HG03565 (cell line): ENCODE data around the gene PEAK1.

Source experiments
- ATAC-seq: cut with Tn5 transposase; IDR thresholded peaks from one replicate; pipeline ENCODE4 v1.9.1; 2021; ENCODE audit warnings: mild to moderate bottlenecking, moderate library complexity; ENCODE audit not compliant: unreplicated experiment

The PEAK1 gene

GRCh38 chr15:77070180-77070494 is 349.8 kb downstream of the PEAK1 start:
- ATAC-seq = no peak

DNA sequence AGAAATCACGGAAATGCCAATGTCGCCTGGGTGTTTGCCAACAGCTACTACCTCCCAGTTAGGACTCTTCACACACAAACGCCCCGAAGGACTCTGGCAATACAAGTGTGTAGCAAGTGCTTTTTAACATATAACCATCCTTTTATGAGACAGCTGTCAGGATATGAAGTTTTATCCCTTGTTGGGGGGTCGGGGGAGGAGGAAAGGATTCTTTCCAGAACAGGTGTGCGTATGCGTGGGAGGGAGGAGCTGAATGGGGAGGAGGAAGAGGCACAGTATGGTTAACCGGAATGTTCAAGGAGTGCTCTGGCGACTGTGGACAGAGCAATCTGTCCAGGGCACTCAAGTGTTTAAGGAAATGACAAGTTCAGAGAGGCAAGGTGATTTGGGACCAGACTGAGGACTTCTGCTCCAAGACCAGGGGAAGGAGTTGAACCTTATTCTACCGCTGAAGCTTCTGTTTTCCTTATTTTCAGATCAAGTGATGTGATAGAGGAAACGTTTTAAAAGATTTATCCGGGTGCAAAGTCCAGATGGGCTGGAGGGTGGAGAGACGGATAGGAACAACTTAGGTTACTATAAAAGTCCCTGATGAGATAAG is 350.3 kb downstream of the PEAK1 start:
- no peak for ATAC-seq

DNA sequence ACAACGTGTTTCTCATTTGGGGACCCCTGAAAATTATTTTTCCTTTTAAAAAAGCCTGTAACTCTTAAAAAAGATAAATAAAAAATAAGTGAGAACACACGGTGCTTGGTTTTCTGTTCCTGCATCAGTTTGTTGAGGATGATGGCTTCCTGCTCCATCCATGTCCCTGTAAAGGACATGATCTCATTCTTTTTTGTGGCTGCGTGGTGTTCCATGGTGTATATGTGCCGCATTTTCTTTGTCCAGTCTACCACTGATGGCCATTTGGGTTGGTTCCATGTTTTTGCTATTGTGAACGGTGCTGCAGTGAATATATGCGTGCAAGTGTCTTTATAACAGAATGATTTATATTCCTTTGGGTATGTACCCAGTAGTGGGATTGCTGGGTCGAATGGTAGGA is 351.3 kb downstream of the PEAK1 start:
- no peak for ATAC-seq

DNA sequence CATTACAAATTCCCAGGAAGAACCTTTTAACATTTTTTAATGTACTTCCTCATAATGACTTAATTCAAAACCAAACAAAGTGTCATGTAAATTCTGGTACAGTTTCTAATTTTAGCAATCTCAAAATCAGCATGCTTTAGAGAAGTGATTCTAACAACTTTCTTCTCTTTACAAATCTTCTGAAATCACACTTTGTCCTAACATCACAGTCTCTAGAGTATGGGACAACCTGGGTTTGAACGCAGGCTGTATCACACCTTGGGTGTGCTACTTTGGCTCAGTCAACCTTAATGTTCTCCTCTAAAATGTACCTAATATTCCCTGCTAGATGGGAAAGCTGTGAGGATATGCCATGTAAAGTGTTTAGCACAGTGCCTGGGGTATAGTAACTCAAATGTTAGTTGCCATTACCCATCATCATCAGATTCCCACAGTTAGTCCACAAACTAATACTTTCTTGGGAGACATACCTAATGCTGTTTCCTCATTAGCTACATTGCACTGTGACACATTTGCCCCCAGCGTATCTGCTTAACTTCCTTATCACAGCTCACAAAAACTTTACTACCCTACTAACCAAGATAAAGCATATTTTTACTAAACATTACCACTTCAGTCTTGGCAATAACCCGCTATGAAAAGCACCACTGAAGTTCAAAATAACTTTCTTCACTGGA is 352.1 kb downstream of the PEAK1 start:
- ATAC-seq = no peak

DNA sequence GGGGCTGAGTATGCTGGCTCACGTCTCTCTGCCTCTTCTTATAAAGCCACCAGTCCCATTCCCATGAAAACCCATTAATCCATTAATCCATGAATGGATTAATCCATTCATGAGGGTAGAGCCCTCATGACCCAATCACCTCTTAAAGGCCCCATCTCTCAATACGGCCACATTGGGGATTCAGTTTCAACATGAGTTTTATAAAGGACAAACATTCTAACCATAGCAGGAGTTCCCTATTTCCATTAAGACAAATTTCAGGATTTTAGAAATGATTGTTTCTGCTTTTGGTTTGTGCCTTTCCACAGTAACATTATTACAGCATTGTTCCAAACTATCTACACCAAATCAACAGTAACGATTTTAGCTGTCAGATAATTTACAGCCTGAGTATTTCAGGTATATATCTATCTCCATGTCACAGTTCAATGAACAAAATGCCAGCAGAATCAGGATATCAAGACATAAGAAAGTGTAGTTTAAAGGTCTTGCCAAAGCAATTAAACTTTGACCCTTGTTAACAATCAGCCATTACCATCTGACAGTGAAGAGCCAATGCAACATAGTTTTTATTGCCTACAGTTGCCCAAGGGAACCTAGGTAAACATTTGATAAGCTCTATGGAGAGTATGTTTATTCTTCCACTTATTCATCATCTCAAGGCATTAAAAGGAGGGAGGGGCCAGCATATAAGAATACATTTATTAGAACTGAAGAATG is 352.8 kb downstream of the PEAK1 start:
- no peak for ATAC-seq

GRCh38 chr15:77064539-77065308 is 355.2 kb downstream of the PEAK1 start:
- no peak for ATAC-seq

DNA sequence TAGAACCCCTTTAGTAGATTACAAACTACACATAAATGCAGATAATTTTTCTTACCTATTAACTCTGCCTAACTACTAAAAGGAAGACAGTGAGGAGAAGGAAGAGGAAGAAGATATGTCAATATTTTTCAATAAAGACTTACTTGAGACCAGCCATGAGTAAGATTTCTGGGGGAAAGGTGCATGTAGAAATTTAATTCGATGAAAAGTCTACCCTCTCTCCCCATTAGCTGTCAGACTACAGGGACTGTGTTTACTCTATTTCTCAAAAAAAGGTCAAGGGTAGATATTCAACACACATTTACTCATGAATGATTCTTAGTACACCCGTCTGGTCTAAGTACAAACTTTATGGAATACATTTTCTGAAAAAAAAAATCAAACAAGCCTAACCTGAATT is 355.8 kb downstream of the PEAK1 start:
- ATAC-seq = no peak

DNA sequence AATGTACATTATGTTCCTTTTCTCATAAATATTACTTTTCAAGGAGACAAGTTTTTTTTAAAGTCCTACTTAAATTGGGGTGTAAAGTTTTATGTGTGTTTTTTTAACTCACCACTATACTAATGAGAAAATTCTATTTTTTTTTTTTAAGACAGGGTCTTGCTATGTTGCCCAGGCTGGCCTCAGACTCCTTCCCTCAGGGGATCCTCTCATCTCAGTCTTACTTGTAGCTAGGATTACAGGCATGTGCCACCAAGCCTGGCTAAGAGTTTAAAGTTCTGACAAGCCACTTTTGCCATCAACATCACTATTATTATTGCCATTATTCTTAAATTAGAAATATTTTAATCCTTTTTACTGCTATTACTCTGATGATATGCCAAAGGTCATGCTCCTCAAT is 356.7 kb downstream of the PEAK1 start:
- no peak for ATAC-seq

- no peak for ATAC-seq
These were observed 359.4 kb downstream of the PEAK1 start for GRCh38 chr15:77060546-77060945.

- no peak for ATAC-seq
These were observed 360.0 kb downstream of the PEAK1 start for GRCh38 chr15:77059786-77060361.

DNA sequence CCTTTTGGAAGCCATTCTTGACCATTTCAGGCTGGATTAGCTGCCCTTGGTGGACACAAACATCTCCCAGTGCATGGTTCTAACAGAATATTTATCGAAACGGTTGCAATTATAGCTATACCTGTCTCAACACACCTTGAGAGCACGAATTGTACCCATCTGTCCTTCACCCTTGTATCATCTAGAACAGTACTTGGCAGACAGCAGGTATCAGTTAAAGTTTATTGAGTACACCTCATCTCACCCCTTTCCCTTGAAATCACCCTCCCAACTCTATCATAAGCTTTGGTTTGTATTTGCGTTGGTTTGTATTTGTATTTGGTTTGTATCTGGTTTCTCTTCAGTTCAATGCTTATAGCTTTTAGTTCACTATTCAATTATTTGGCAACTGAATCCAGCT is 361.4 kb downstream of the PEAK1 start:
- ATAC-seq = no peak

DNA sequence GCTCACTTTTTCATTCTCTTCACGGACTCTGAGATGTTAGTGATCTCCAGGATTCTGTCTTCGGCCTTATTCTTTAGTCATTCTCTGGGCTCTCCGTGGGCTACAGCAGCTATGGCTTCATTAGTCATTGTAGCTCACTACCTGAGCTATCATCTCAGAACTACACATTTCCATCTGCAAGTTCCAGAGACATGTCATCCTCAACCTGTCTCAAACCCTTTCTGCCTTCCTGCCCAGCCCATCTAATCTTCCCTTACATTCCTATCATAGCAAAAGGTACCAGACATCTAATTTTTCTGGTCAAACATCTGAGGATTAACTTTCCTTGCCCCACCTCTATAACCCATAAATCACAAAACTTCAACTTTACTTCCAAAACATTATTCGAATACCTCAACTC is 362.2 kb downstream of the PEAK1 start:
- ATAC-seq = no peak

GRCh38 chr15:77057072-77057471 is 362.8 kb downstream of the PEAK1 start:
- ATAC-seq = no peak

DNA sequence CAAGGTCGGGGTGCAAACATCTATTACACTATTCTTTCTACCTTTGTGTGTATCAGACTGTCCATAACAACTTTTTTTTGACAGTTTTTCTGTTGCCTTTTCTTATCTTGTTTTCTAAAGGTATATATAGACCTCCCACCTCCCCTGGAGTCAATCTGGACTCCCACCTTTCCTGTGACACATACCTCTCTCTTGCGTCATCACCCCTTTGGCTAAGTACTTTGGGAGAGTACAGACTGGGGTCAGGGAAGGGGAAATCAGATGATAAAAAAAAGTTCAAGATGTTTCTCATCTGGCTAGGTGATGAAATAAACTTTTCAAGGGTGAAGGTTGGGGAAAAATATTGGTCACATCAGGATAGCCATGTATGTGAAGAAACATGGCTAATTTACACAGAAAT is 366.2 kb downstream of the PEAK1 start:
- no peak for ATAC-seq

- no peak for ATAC-seq
These were observed 367.3 kb downstream of the PEAK1 start for GRCh38 chr15:77052556-77052955.
